Left renal pelvis (tissue), 4 donors: ENCODE measurements around the gene CTRB2. TPM values are rescaled to one million over a fixed set of nuclear protein-coding genes. Genes with fewer than 3 reads are reported as not detected.
"Not testable (repeated sequence)": the region's sequence is repeated elsewhere in the genome, so short reads cannot be mapped to it uniquely, and the experiment has no call there.

Source experiments
- DNase-seq, 4 donors: peaks; one replicate each; pipeline ENCODE4 v3.0.0-alpha.2; 2013; ENCODE audit warnings: low read depth in 4 of 4, low spot score in 3 of 4
- polyA plus RNA-seq, 4 donors: library from polyadenylated mRNA; unstranded; fragments of 120-200 nt; gene quantifications; one replicate each; pipeline ENCODE4 v1.2.1, GENCODE V29; 2013; ENCODE audit not compliant: insufficient read length in 4 of 4

CTRB2 gene
- polyA plus RNA-seq, 4 donors = 0.09 TPM; not detected in 3

DNA sequence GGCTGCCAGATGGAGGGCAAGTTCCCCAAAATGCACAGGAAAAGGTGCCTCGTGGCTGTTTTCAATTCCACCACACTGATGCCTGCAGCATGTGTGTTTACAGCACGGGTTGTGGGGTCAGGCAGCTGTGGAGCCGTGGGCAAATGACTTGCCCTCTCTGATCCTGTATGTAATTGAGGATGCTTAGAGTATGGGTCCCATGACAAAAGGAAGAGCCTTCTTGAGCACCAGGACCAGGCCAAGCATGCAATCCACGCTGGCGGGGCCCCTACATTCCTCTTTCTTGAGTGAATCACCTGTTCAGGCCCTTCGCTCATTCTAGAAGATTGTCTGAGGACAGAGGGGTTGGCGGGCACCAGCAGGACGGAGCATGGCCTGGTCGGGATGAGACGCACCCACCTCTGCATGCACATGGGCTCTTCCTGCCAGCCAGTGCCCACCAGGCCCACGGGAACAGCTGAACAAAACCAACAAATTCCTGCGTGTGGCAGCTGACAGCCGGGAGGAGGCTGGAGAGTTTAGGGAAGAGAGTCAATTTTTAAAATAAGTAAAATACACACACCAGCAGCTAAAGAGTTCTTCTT is 1.4 kb upstream of the CTRB2 start:
- DNase-seq = no peak

DNA sequence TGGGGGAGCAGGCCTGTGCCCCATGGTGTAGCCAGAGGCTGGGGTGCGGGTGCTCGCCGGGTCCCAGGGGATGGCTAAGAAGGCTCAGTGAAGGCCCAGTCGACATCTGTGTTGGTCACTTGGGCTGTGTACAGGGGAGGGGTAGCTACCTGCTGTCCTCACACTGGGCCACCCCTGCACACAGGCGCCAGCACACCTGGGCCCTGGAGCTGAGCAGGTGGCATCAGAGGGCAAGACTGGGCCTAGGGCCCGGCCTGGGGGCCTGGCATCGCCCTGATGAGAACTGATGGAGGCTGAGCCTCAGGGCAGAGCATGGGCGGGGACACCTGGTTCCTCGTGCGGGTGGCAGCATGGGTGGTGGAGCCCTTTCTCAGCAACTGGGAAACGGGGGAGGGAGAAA is 870 bp upstream of the CTRB2 start:
- DNase-seq = no peak

DNA sequence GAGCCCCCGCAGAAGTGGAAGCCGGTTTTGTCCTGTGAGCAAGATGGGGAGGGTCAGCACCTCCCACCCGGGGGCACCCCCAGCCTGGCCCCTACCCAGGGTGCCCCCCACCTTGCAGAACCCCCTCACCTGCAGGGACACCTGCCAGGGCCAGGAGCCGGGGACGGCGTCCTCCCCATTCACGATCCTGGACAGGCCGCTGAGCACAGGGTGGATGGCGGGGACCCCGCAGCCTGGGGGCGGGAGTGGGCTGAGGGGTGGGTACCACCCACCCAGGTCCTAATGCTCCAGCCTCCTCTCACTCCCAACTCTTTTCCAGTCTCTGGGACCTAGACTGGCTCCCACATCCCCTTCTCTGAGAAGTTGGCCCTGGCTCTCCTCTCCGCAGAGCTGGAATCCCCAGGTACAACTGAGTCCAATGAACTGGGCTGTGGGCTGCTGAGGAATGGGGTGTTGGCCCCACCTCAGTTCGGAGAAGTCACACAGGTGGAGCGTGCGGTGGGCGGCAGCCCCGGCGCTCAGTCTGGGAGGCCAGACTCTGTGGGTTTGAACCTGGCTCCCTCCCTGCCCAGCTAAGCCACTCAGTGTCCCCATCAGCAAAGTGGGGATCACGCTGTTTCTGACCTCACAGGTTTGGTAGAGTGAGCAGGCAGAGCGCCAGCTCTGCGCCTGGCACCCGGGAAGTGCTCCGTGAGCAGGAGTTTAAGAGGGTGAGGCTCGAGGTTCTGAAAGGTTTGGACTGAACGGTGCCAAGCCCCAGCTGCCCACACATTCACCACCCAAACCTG is 806 bp downstream of the CTRB2 start:
- DNase-seq = not testable (repeated sequence)

DNA sequence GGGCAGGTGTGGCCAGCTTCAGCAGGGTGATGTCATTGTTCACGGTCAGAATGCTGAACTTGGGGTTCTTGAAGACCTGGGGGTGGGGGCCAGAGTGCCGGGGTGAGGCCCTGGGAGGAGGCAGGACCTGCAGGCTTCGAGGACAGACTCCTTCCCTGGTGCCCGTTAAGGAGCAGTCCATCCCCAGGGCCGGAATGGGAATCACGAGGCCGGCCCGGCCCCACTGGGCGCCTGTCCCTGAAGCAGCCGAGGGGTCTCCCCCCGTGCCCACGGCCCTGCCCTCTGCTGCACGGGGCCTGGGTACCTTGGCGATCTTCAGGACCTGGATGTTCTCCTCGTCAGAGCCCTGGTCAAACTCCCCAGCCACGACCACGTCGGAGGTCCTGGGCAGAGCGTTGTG is 1.5 kb downstream of the CTRB2 start:
- DNase-seq = not testable (repeated sequence)

- not testable (repeated sequence) for DNase-seq
Observed at GRCh38 chr16:75204905-75205304, 2.1 kb downstream of the CTRB2 start.

DNA sequence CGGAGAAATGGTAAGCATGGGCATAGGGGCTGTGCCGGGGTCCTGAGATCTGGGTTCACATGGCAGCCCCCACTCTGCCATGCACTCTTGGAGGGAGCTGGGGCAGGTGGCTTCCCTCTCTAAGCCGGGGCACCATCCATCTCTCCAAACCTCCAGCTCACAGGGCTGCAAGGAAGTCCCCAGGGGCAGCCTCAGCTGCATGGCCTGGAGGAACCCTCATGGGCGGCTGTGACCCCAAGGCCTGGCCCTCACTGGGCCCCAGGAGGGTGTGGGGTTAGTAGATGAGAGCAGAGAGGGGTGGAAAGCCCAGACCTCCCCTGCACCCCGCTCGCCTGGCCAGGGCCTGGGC is 2.6 kb downstream of the CTRB2 start:
- no peak for DNase-seq

DNA sequence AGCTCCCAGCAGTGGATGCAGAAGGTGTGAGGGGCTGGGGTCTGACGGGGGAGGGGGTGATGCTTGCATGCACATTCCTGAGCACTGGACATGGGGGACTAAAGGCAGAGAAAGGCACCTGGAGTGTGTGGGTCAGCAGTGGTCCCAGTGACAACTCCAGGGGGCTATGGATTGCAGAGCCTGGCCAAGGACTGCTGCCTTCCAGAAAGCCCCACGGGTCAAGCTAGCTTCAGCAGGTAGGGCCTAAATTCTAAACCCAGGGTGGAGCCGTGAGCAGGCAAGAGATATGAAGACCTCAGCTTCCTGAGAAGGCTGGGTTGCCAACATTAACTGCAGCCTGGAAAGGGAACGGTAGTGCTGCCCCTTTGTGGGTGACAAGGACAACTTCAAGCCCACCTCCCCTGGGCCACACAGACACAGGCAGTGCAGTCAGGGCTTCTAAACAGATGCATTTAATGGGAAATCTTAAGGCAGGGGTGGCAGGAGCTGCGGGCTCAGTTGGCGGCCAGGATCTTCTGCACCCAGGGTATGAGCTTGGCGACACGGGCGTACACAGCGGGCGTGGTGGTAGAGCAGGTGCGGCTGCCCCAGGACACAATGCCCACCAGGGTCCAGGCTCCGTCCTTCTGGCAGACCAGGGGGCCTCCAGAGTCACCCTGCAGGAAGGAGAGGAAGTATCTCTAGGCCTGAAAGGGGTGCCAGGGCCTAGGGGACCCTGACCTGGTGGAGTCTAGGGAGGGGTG is 3.1 kb downstream of the CTRB2 start:
- no peak for DNase-seq

- no peak for DNase-seq
Observed at GRCh38 chr16:75203096-75203495, 3.9 kb downstream of the CTRB2 start.

DNA sequence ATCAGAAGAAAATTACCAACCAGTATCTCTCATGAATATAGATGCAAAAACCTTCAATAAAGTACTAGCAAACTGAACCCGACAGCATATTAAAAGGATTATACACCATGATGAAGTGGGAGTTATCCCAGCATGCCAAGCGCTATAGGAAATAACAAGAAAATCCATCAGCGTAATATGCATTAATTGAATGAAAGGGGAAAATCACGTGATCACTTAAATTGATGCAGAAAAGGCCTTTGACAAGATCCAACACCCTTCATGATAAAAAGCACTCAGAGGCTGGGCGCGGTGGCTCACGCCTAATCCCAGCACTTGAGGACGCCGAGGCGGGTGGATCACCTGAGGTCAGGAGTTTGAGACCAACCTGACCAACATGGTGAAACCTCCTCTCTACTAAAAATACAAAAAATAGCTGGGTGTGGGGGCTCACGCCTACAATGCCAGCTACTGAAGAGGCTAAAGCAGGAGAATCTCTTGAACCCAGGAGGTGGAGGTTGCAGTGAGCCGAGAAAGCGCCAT is 4.8 kb downstream of the CTRB2 start:
- no peak for DNase-seq

DNA sequence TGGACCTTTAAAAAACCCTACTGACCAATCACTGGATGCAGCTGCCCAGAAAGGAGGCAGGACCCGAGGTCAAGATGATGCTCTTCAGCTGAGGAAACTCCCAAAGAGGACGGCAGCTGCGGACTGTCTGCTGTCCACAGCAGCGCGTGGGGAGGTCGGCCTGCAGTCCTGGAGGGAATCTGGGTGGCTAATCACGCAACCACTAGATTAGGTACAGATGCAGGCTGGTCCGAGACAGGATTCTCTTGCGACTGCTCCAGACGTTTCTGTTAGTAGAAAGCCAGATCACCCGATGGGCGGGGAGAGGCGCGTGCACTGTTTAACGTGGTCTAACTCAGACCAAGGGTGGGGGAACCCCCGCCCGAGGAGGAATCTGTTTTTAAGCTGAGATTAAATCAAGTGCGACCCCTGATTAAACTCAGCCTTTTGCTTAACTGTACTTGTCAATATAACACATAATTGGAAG is 8.8 kb downstream of the CTRB2 start:
- no peak for DNase-seq

DNA sequence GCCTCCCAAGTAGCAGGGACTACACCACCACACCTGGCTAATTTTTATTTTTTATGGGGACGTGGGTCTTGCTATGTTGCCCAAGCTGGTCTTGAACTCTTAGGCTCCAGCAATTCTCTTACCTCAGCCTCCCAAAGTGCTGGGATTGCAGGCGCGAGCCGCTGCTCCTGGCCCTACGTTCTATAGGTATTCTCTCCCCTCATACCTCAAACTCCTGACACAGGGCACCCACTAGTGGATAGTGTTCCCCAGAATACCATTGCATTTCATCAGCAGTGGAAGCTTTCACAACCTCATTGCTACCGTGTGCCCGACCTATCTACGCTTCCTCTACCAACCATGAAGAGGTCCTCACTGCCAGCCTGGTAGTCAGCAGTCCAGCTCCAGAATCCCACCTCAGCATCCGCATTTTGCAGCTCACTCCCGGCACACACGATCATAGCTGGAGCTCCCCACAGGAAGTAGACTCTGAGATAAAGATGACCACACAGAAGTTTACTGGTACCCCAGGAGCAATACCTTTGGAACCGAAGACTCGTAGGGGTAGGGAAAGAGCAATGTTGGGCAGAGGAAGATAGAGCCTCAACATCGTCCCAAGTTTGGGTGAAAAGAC is 9.3 kb downstream of the CTRB2 start:
- no peak for DNase-seq

DNA sequence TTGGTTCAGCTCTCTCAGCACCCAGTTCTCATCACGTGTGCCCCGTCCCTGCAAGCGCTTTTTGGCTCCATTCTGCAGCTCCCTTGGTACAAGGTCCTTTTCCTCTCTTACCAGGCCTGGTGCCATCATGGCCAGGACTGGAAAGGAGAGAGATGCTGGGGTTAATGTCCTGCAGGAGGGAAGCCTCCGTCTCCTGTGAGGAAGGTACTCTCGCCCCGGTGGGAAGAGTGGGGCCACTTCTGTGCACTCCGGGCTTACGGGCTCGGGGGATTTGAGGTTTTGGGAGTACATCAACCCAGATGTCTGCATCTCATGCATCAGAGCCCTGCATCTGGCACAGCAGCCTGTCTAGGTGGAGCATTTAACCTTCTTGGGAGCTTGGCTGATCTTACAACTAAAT is 10.1 kb downstream of the CTRB2 start:
- no peak for DNase-seq

GRCh38 chr16:75195811-75196790 is 10.9 kb downstream of the CTRB2 start:
- DNase-seq = no peak

- no peak for DNase-seq
Observed at GRCh38 chr16:75193730-75194444, 13.1 kb downstream of the CTRB2 start.

DNA sequence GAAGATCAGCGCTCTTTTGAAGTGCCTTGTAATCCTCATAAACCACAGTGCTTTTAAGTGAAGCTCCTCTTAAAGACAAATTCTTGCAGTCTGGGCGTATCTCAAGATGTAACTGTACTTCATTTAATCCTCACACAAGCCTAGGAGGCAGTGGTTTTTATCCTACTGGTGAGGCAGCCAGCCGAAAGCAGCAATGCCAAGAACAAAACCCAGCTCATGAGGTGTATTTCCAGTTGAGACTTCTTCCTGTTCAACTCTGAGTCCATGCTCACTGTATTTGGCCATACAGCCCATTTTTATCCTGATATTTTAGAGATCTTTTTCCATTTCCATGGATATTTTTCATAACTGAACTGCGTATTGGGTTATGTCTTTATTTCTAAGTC is 13.7 kb downstream of the CTRB2 start:
- DNase-seq = no peak

- DNase-seq = no peak
Observed at GRCh38 chr16:75192606-75193264, 14.2 kb downstream of the CTRB2 start.

DNA sequence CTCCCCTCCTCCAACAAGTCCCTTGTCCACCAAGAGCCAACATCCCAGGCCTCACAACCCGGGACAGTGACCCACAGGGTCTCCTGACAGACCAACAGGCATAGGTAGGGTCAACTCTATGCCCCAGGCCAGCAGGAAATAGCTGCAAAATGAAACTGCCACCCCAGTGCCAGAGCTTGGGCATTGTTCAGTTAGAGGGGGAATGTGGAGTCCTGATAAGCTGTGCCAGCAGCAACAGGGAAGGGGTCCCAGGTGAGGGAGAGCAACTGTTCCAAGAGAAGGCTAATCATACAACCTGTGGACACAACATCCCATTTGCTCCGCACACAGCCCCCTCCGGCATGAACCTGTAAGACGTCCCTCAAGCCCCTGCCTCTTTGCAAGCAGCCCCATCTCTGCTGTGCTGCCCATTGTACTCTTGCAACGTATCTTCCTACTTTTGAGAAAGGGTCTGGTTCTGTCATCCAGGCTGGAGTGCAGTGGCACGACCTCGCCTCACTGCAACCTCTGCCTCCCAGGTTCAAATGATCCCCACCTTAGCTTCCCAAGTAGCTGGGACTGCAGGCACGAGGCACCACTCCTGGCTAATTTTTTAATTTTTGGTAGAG is 17.2 kb downstream of the CTRB2 start:
- no peak for DNase-seq

GRCh38 chr16:75188832-75189477 is 18.0 kb downstream of the CTRB2 start:
- DNase-seq = no peak
